GM21447 (cell line): ENCODE results near the gene PHACTR1.

Source experiments
- ATAC-seq: cut with Tn5 transposase; IDR thresholded peaks from one replicate; pipeline ENCODE4 v1.9.1; 2021; ENCODE audit not compliant: unreplicated experiment

The PHACTR1 gene

DNA sequence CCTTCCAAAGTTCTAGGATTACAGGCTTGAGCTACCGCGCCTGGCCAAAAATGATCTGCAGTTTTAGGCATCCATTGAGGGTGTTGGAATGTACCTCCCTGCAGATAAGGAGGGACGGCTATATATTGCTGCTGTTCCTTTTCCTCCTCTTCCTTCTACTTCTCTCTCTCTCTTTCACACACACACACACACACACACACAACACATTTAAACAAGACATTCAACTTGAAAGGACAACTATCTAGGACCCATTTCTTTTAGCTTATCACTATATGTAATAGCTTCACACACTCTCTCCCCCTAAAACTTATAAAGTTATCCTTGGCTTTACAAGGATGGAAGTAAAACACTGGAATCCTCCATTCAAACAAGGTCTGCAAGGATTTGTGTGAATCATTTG is 260.6 kb downstream of the PHACTR1 start:
- no peak for ATAC-seq

- ATAC-seq: no peak
Measured at GRCh38 chr6:12977806-12978205, 261.2 kb downstream of the PHACTR1 start.

DNA sequence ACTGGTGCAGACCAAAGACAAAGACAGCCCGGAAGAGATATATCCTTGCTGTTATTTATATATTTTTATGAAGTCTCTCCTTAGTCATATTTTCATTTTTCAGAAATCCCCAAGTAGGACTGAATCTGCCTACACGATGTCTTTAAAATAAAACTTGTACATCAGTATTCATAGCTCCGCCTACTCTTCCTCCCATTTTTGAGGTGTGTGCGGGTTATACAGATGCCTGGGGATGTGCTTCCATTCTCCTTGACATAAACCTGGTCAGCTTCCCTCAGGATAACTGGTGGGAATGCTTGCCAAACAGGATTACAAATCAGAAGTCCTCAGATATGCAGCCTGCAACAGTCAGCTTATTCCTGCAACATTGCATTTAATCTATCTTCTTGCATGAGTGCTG is 264.2 kb downstream of the PHACTR1 start:
- no peak for ATAC-seq

DNA sequence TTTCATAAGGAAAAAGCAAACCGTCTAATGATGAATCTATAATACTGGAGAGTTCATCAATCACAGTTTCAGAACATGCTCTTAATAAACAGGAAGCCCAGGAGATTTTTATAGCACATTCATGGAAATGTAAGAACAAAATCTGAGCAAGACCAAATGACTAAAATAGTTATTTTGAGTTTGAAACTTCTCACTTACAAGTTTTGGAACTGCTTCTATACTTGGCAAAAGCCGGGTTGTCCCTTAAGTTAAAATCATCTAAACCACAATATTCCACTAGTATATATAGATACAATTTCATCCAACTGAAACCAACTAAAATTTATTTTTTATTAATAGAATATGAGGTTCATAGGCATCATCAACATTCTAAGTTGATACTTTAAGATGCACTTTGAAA is 268.2 kb downstream of the PHACTR1 start:
- ATAC-seq: no peak

DNA sequence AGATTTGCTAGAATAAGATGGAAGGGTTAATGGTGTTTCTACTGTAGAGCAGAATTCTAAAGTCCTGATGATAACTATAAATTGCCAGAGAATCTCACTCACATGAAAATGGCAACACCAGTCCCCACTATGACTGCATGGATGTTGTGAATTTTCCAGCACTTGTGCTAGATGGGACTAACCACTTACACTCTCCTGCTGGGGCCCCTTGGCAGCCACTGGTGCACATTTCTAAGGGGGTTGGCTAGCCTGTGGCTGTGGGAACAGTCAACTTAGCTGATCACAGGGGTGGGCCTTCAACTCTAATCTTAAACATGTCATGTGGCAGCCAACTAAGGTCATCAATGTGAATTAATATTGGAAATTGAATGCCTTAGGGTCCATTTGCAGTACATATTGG is 271.2 kb downstream of the PHACTR1 start:
- no peak for ATAC-seq

DNA sequence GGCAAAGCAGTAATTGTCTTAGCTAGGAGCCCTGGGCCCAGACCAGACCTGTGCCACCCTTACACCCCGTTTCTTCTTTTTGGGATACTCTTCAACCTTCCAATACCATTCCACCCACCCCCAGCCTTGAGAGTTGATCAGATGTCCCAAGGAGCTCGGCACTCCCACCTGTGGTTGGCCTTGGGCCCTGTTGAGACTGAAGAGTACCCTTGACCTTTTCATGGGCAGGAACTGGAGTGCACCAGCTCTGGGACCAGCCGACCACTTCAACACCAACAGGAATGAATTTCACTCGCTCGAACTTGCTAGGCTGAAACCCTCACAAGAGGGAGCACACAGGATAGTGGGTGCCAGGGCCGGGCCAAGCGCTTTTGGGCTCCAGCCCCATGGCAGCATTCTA is 273.6 kb downstream of the PHACTR1 start:
- no peak for ATAC-seq

GRCh38 chr6:12991435-12991834 is 274.9 kb downstream of the PHACTR1 start:
- ATAC-seq: no peak

DNA sequence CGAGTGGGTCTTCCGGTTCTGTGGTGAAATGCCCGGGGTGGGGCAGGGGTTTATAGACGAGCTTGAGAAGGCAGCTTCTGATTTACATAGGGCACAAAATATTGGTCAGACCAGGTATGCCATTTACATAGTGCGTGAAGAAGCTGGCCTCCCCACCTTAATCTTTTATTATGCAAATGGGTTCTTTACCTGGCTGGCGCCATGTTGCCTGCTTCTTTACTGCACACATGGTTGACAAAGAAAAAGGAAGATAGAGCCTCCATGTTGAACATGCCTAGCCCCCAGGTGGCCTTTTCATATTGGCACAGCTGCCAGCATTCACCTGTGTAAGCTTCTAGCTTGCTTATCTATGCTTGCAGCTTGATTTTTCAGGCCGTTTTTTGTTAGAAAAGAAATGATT is 276.2 kb downstream of the PHACTR1 start:
- no peak for ATAC-seq

GRCh38 chr6:12993283-12993898 is 276.8 kb downstream of the PHACTR1 start:
- ATAC-seq: no peak

GRCh38 chr6:12995419-12995818 is 278.9 kb downstream of the PHACTR1 start:
- no peak for ATAC-seq

DNA sequence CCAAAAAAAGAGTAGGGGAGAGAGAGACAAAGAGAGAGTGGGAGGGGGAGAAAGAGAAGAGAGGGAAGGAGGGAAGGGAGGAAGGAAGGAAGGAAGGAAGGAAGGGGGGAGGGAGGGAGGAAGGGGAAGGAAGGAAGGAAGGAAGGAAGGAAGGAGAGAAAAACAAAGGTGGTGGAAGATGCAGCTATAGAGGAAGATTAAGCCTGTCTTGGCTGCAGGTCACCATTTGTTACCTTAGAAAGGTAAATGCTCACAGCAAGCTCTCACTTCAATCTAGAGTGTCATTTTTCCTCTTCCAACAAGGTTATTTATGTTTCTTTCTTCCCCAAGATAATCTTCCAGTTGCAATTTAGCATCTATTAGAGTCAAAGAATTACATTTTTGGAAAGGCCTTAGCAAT is 284.0 kb downstream of the PHACTR1 start:
- no peak for ATAC-seq

GRCh38 chr6:13001927-13002326 is 285.4 kb downstream of the PHACTR1 start:
- ATAC-seq: no peak

DNA sequence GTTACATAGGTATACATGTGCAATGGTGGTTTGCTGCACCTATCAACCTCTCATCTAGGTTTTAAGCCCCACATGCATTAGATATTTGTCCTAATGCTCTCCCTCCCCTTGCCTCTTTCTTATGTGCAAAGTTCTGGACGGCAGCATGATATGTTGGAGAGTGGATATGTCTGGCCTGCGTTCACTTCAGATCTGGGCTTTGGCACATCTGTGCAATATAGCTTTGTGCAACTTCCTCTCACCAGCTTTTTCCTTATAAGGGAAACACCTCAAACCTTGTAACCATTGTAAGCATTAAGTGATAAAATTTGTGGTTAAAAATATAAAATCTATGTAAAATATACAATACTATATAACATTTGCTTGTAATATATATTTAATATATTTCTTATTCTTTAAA is 288.0 kb downstream of the PHACTR1 start:
- ATAC-seq: no peak

DNA sequence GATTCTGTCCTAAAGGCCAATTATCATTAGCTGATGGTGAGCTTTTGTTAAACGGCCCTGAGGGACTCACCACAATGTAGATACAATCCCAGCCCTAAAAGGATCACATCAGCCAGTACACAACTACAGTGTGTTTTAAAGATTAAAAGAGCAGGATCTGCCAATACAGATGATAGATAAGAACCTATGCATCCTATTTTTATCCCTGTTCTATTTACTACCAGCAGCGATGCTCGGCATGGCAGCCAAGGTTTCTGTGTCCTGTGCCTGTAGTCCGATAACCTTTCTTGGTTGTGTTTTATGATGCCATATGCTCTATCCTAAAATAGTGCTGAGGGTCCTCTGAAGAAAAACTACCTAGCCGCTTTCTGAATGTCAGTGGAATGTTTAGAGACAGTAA is 289.4 kb downstream of the PHACTR1 start:
- no peak for ATAC-seq

GRCh38 chr6:13006578-13007300 is 290.2 kb downstream of the PHACTR1 start:
- no peak for ATAC-seq

DNA sequence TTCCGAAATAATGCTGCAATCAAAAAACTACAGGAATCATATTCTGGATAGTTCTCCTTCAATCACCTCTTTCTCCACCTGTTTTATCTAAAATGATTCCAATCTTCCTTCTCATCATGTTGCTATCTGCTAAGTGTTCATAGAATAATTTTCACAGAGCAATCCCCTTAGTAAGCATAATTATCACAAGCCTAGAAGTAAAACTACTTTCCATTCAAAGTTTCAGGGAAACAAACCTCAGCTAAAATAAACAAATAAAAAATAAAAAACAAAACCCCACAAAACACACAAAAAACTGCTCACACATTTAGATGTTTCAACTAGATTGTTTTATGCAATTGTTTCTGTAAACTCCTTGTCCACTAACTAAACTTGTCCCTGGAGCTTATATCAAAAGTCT is 291.2 kb downstream of the PHACTR1 start:
- no peak for ATAC-seq

DNA sequence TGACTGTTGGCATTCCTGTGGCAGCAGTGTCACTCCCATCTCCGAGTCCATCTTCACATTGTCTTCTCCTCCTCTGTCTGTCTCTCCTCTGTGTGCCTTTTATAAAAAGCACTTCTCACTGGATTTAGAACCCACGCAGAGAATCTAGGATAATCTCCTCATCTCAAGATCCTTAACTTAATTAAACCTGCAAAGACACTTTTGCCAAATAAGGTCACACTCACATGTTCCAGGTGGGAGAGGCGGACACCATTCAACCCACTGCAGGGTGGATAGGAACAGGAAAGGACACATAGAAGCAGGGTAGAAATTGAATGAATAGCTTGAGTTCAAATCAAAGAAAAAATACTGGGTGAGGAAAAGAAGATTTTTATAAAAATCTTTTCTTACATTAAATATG is 292.5 kb downstream of the PHACTR1 start:
- no peak for ATAC-seq

GRCh38 chr6:13009461-13009860 is 292.9 kb downstream of the PHACTR1 start:
- no peak for ATAC-seq

GRCh38 chr6:13011612-13012146 is 295.1 kb downstream of the PHACTR1 start:
- ATAC-seq: no peak

- ATAC-seq: no peak
Measured at GRCh38 chr6:13012296-13012695, 295.7 kb downstream of the PHACTR1 start.

DNA sequence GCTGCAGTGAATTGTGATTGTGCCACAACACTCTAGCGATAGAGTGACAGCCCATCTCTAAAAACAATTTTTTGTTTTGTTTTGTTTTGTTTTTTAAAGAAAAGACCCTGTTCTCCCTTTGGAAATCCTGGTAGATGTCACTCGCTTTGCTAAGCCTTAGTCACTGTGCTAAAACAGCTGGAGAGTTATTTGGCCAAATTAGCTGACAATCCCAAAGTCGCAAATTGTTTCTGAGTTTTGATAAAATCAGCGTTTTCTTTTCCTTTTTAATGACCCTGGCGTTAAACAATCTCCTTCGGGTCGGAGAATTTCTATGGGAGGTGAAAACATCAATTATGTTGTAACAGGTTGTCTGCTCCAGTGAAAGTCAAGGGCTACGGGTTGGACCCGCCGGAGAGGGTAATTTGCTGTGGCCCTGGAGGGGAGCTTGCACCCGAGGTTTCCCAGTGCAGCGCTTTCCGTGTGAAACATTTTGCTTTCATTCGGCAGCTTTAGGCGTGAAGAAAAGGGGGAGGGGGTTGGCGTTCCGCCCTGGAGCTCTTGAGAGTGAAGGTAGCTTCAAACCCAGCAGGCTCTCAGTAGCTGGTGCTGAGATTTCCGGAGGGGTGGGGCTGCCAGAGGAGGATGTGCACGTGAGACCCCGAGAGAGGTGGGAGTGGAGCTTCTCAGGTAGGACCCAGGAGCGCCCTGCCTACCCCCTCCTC is 296.6 kb downstream of the PHACTR1 start:
- ATAC-seq: no peak
